Islet of Langerhans (tissue), 1 donor: Measurements from ENCODE around the gene B3GNT9.

ENCODE experiments used
- FAIRE-seq: peaks from one replicate; lab custom pipeline; 2011; peaks lifted over from hg19 to GRCh38; lab: Jason Lieb, UNC

B3GNT9 gene

DNA sequence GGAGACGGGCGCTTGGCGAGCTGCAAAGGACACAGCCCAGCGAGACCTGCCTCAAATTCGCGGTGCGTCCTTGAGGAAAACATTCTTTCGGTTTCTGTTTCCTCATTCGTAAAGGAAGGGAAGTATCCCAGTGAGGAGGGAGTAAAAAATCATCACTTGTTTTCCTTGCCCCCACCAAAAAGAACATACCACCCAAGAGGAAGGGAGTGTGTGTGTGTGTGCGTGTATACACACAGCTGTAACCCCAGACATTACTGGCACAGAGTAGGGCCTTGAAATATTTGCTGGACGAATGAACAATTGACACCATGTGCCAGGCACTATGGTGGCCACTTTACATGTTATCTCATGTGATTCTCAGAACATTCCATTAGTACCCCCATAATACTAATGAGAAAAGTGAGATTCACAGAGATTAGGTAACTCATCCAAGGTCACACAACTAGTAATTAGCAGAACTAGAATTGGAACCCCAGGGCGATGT is 34.9 kb upstream of the B3GNT9 start:
- FAIRE-seq, result no peak

DNA sequence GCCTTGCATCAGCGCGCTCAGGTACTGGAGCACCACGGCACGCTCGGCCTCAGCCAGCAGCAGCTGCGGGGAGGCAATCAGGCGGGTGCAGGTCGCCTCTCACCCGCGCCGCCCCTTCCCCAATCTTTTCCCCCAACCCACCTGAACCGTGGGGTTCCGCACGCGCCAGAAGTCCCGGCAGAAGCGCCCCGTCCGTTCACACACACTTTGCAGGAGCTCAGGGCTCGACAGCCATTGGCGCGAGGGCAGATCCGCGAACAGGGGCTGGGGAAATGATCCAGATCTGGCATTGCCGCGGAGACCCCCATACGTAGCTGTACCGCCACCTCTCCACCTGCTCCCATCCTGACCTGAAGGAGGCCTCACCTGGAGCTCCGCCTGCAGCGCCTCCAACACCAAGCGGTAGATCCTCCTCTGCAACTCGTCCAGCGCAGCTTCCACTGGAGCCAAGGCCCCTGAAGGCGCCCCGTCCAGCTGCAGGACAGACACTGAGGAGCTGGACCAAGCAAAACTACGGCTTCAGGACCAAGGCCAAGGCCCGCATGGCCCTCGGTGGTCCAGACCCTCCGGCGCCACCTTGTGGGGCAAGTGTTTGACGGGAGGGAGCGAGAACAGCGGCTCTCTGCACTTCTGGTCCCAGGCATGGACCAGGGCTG is 34.3 kb upstream of the B3GNT9 start:
- no peak for FAIRE-seq

DNA sequence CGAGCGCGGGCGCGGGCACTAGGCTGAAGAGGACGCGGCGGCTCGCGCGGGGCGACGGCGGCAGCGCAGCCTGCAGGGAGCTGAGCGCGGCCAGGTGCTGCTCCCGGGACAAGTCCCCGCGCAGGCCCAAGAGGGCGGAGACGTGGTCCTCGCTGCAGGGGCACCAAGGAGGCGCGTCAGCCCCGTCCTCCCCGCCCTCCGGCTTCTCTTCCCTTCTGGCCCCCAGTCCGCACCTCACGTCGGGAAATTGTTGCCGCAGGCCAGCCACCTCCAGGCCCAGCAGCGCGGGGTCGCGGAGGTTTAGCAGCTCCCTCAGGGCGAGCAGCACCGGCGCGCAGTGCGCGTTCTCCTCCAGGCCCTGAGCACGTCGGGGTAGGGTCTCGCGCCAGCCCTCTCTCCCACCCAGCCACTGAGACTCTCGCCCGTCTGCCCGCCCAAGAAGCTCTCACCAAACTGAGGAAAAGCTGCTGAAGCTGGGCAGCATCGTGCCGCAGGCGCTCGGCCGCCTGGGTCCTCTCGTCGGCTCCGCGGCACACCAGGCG is 33.7 kb upstream of the B3GNT9 start:
- no peak for FAIRE-seq

- FAIRE-seq, result peak; percentile 49
These were observed 33.0 kb upstream of the B3GNT9 start, which contains the start of gene MATCAP1 for GRCh38 chr16:67183627-67184452. Gene MATCAP1 (minus strand): TSS chr16:67183963. CDS start chr16:67180610, 3,353 bp downstream.

- no peak for FAIRE-seq
These were observed 32.5 kb upstream of the B3GNT9 start for GRCh38 chr16:67183284-67183626.

DNA sequence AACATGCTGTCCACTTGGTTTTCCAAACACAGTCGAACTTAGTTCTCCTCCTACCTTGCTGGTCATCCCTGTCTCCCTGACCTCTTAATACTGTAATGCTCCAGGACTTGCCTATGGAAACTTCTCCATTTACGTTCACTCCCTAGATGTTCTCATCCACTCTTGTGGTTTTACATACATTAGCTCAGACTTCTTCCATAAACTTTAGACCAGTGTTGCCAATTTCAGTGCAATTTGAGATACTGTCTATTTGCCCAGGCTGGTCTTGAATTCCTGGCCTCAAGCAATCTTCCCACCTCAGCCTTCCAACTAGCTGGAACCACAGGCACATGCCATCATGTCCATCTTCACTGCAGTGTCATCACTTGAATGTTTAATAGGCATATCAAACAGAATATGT is 31.5 kb upstream of the B3GNT9 start:
- no peak for FAIRE-seq

DNA sequence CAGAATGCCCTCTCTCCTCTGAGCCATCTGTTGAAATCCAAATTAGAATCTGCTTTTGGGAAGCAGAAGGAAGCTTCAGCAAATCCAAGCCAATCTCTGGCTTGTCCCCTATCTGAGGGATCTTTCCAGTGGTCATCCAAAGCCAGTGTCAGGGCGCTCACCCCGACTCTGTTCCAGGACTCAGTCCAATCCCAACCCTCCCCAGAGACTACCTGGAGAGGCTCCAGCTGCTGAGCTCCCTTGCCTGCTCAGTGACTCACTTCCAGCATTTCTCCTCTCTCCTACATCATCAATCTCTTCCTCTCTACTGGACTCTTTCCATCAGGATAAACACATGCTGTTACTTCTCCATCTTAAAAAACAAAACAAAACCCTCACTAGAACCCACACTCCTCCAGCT is 30.5 kb upstream of the B3GNT9 start:
- FAIRE-seq, result no peak

- FAIRE-seq, result no peak
These were observed 29.4 kb upstream of the B3GNT9 start for GRCh38 chr16:67180166-67180565.

- FAIRE-seq, result no peak
These were observed 28.8 kb upstream of the B3GNT9 start for GRCh38 chr16:67179421-67180080.

DNA sequence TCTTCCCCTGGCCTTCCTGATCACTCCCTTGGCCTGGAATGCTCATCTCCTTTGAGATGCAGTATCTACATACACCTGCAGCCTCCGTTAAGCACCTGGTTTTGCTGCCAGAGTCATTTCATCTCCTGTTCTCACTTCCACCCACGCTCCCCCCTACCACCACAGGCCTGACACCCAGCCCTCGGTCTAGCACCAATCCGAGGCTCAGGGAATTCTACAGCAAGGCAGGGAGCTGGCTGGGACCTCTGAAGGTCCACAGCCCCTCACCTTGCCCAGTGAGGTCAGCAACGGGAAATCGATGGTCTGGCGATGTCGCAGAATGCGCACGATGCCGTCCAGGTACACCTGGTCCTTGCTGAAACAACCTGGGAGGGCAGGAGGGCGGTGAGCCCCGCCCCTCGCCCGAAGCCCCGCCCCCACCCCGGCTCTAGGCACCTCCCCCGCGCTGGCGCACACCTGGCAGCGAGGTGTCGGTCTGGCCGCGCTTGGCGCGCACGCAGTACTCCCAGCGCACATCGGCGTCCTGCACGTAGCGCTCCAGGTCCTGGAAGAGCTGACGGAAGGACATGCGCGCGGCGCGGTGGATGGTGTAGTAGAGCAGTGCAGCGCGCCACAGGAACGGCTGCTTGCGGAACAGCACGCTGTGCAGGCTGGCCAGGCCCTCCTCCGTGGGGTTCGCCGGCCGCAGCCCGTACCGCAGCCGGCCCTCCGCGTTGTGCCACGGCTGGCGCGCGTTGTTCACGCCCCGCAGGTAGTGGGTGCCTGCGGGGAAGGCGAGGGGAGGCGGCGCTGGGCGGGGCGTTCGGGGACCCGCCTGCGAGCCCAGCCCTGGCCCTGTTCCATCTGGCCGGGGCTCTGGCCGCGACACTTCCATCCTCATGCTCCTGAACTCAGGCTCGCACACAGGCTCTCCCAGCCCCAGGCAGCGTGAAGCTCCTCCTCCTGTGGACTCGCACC is 27.2 kb upstream of the B3GNT9 start:
- no peak for FAIRE-seq

GRCh38 chr16:67176662-67177061 is 25.9 kb upstream of the B3GNT9 start:
- no peak for FAIRE-seq

DNA sequence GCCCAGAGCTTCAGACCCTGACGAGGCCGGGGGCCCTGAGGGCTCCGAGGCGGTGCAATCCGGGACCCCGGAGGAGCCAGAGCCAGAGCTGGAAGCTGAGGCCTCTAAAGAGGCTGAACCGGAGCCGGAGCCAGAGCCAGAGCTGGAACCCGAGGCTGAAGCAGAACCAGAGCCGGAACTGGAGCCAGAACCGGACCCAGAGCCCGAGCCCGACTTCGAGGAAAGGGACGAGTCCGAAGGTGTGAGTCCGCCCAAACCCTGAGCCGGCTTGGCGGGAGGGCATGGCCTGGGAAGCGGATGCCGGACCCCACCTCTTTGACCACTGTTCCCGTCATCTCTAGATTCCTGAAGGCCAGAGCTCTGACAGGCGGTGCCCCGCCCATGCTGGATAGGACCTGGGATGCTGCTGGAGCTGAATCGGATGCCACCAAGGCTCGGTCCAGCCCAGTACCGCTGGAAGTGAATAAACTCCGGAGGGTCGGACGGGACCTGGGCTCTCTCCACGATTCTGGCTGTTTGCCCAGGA is 24.0 kb upstream of the B3GNT9 start:
- FAIRE-seq, result no peak

DNA sequence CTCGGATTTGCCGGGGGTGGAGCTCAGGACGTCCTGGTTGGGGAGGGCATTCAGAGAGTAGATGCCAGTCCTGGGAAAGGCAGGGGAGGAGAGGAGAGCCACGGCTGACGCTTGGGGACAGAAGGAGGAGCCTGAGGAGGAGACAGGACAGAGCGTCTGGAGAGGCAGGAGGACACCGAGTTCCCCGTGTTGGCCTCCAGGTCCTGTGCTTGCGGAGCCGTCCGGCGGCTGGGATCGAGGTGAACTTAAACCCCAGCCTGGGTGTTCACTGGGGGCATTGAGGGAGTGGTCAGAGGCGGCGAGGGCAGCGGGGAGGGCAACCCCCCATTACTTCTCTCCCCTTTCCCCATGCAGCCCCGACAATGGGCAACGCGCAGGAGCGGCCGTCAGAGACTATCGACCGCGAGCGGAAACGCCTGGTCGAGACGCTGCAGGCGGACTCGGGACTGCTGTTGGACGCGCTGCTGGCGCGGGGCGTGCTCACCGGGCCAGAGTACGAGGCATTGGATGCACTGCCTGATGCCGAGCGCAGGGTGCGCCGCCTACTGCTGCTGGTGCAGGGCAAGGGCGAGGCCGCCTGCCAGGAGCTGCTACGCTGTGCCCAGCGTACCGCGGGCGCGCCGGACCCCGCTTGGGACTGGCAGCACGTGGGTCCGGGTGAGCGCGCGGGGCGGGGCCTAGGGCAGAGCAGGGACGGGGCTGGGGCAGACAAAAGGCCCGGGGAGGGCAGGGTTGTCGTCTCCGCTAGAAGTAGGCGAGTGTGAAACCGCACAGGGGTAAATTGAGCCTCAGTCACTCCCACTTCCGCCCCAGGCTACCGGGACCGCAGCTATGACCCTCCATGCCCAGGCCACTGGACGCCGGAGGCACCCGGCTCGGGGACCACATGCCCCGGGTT is 23.3 kb upstream of the B3GNT9 start:
- FAIRE-seq, result no peak

DNA sequence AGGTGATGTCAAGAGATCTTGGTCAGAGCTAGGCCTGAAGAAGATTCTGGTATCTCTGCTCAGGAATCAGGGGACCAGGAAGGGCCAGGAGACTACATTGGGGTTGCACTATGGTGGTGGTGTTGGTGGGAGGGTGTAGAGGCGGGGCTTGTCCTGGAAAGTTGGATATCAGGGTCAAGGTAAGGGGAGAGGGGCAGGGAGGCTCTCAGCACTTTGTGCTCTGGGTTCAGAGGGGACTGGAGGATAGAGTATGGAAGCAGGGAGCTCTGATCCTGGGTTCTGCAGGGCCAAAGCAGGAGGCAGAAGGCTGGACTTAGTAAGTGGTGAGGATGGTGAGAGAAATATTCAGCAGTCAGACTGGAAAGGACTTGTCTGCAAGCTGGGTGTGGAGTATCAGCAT is 22.5 kb upstream of the B3GNT9 start:
- no peak for FAIRE-seq

GRCh38 chr16:67170949-67171649 is 20.3 kb upstream of the B3GNT9 start:
- no peak for FAIRE-seq

DNA sequence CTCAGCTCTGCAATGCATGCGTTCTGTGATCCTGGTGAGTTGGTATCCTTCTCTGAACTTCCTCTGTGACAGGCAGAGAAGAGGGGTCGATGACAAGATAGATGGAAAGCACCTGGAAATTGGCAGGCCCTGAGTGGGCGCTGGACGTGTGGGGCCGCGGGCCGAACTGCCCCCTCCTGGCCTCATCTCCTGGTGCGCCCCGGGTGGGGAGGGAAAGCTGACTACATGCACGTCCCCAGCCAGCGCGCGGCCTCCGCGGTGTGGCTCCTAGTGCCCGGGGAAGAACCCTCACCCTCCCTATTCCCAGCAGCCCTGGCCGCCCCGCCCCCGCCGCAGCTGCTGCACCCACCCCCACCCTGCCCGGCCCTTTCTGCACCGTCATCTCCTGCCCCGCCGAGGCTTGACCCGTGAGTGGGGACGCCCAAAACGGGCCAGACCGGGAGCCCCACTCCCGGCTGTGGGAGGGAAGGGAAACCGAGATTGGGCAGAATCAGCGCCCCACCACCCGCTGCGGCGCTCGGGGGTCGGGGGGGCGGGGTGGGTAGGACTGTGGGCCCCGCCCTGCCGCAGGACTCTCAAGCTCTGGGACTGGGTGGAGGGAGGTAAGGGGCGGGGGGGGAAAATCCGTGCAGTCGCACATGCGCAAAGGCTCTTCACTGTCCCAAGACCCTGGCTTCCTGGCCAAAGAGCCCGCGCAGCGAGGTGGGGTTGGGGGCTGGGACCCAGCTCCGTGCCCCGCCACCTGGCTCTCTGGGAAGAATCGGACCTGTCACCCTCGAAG is 19.6 kb upstream of the B3GNT9 start, which contains the start of gene NOL3:
Gene NOL3, plus strand, starts transcription at position 371 of the 781 bp plus-strand sequence.
- no peak for FAIRE-seq

DNA sequence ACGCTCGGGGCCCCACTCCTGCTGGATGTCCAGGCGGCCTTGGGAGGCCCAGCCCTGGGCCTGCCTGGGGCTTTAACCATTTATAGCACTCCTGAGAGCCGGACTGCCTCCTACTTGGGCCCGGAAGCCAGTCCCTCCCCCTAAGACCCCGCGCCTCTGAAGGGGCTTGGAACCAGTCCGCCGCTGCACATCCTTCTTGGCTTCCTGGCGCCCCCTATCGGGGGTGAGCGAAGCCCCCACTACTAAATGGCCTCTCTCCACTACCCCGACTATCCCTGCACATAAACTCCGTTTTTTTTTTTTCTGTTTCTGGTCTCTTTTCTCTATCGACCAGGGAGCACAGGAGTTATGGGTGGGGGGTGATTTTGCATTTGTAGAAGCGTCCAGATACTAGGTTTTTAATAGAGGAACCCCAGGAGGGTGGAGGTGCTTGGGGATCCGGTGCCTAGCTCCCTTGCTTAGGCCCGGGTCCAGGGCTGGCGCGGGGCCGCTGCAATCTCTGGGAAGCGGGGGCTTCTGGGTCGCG is 18.9 kb upstream of the B3GNT9 start:
- FAIRE-seq, result no peak

DNA sequence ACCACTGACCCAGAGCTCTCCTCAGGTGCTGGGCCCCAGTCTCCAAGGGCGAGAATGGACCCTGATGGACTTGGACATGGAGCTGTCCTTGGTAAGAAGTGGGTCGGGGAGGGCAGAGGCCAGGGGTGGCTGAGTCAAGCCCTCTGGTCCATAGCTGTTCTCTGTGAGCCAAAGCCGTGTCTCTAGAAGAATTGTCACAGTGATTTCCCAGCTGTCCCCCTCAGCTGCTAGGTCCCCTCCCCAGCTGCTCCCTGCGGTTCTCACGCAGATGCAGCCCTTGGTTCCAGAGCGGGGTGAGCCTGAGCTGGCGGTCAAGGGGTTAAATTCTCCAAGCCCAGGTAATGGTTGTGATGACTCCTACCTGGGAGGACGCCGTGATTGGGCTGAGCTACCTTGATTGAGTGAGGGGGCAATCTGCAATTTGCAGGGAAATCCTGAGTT is 18.2 kb upstream of the B3GNT9 start:
- FAIRE-seq, result no peak

DNA sequence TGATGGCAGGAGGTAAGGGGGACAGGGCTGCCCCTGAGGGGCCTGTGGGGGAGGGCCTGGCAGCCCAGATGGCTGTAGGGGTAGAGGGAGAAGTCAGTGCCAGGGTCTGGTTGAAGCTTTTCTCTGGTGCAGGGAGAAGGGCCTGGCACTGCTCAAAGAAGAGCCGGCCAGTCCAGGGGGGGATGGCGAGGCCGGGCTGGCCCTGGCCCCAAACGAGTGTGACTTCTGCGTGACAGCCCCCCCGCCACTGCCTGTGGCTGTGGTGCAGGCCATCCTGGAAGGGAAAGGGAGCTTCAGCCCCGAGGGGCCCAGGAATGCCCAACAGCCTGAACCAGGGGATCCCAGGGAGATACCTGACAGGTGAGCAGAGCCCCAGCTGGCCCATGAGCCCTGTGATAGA is 16.8 kb upstream of the B3GNT9 start:
- no peak for FAIRE-seq
